Keratinocyte (primary cell): ENCODE data around the gene KEL. TPM values are rescaled to one million over a fixed set of nuclear protein-coding genes. Genes with fewer than 3 reads are reported as not detected.
A peak's percentile ranks its signal among the peaks of the same experiment; 100 is the strongest.

Source experiments
- DNase-seq: peaks from one replicate; pipeline ENCODE4 v3.0.0-alpha.2; 2011; ENCODE audit warnings: low read depth, missing footprints, low spot score
- FAIRE-seq: peaks from 2 replicates; lab custom pipeline; 2011; peaks lifted over from hg19 to GRCh38; lab: Jason Lieb, UNC
- H2AFZ ChIP-seq: 2 replicates; pipeline ENCODE4 v1.6.0; 2012; ENCODE audit warnings: low read length, control low read depth, inconsistent platforms; ENCODE audit not compliant: control insufficient read depth
- H3K27ac ChIP-seq: 2 replicates; pipeline ENCODE4 v1.5.1; 2011; ENCODE audit warnings: low read length; ENCODE audit not compliant: control insufficient read depth, insufficient read depth
- H3K27me3 ChIP-seq: 3 replicates; pipeline ENCODE4 v1.6.0; 2011; ENCODE audit warnings: low read length; ENCODE audit not compliant: control insufficient read depth, insufficient read depth; ENCODE audit errors: extremely low read depth
- H3K36me3 ChIP-seq, 2 experiments: 2 replicates in 1 of 2; 3 replicates in 1 of 2; pipeline ENCODE4 v1.5.1; 2011; ENCODE audit warnings: low read length in 2 of 2, mild to moderate bottlenecking in 1 of 2; ENCODE audit not compliant: control insufficient read depth in 2 of 2, insufficient read depth in 2 of 2; ENCODE audit errors: extremely low read depth in 1 of 2
- H3K4me1 ChIP-seq: 3 replicates; pipeline ENCODE4 v1.5.1; 2011; ENCODE audit warnings: low read length; ENCODE audit not compliant: control insufficient read depth, insufficient read depth; ENCODE audit errors: extremely low read depth
- H3K4me2 ChIP-seq: 3 replicates; pipeline ENCODE4 v1.6.0; 2011; ENCODE audit warnings: low read depth, low read length; ENCODE audit not compliant: control insufficient read depth, insufficient read depth; ENCODE audit errors: extremely low read depth
- H3K4me3 ChIP-seq, 3 experiments: fragments of 200-600 bp in 1 of 3; sonication (generic) in 1 of 3; 2 replicates in 2 of 3; 3 replicates in 1 of 3; pipeline ENCODE4 v1.5.1; 2011 to 2016; ENCODE audit warnings: low read length in 3 of 3, mild to moderate bottlenecking in 3 of 3, control low read depth in 2 of 3, inconsistent platforms in 1 of 3, low read depth in 1 of 3, mixed read lengths in 1 of 3, mixed run types in 1 of 3, moderate library complexity in 1 of 3; ENCODE audit not compliant: control insufficient read depth in 2 of 3, insufficient read depth in 2 of 3; ENCODE audit errors: extremely low read depth in 1 of 3
- H3K79me2 ChIP-seq: 2 replicates; pipeline ENCODE4 v1.6.0; 2012; ENCODE audit warnings: low read length; ENCODE audit not compliant: control insufficient read depth, insufficient read depth
- H3K9ac ChIP-seq: 3 replicates; pipeline ENCODE4 v1.6.0; 2011; ENCODE audit warnings: low read length; ENCODE audit not compliant: control insufficient read depth, insufficient read depth; ENCODE audit errors: extremely low read depth
- H3K9me1 ChIP-seq: 3 replicates; pipeline ENCODE4 v1.6.0; 2011; ENCODE audit warnings: low read length; ENCODE audit not compliant: control insufficient read depth, insufficient read depth; ENCODE audit errors: extremely low read depth
- H3K9me3 ChIP-seq: 2 replicates; pipeline ENCODE4 v1.5.1; 2012; ENCODE audit warnings: low read depth, low read length; ENCODE audit not compliant: control insufficient read depth
- H4K20me1 ChIP-seq: 3 replicates; pipeline ENCODE4 v1.6.0; 2011; ENCODE audit warnings: low read length; ENCODE audit not compliant: control insufficient read depth, insufficient read depth; ENCODE audit errors: extremely low read depth
- CTCF ChIP-seq, 3 experiments: IDR thresholded peaks in 1 of 3; conservative IDR thresholded peaks in 1 of 3; optimal IDR thresholded peaks in 1 of 3; 2 replicates in 2 of 3; 3 replicates in 1 of 3; pipeline versions ENCODE3 to v1.5.1; 2011; ENCODE audit warnings: low read length in 3 of 3, mild to moderate bottlenecking in 3 of 3, moderate library complexity in 2 of 3, control low read depth in 1 of 3, inconsistent platforms in 1 of 3; ENCODE audit not compliant: insufficient read depth in 2 of 3; ENCODE audit errors: extremely low read depth in 1 of 3
- EZH2 ChIP-seq: IDR thresholded peaks from one replicate; pipeline ENCODE4 v1.6.1; 2012; ENCODE audit warnings: inconsistent platforms, mild to moderate bottlenecking, low read length, moderate library complexity
- dilution Hi-C: fragments of 300-500 bp; cut with MboI; formaldehyde crosslinking; loops from one replicate; pipeline ENCODE4 v1.7.0; 2020; ENCODE audit warnings: low sequenced_read_pairs; ENCODE audit not compliant: extremely low pct_ligation_motif_present
- polyA plus RNA-seq, 5 experiments: library from polyadenylated mRNA; depleted of rRNA in 3 of 5; stranded (reverse) in 3 of 5; stranded (forward) in 1 of 5; unstranded in 1 of 5; fragments of >200 nt; gene quantifications; 1 replicate in 1 of 5; 2 replicates in 3 of 5; 3 replicates in 1 of 5; pipeline versions ENCODE4 v1.2.1 to v1.2.3, GENCODE V29; 2011 to 2012; ENCODE audit warnings: missing spikeins in 2 of 5, low read depth in 1 of 5, low replicate concordance in 1 of 5

KEL gene
- polyA plus RNA-seq, 1 donor (not counting 4 experiments of a cell fraction or from before 2014, with no cell fraction given): 0.09 TPM

- Histone ChIP-seq H4K20me1 (no peaks in the 10 kb centered on the region), H3K27me3 (no peaks in the 10 kb centered on the region), H3K4me2 (no peak overlapping the region), H3K9ac (no peak overlapping the region), H3K27ac (no peak overlapping the region), H3K79me2 (no peaks in the 10 kb centered on the region), H3K9me3 (no peaks in the 10 kb centered on the region), H2AFZ (no peak overlapping the region), H3K4me1 (no peaks in the 10 kb centered on the region), H3K9me1 (no peaks in the 10 kb centered on the region), H3K4me3 (no peak overlapping the region), H3K36me3 (no peaks in the 10 kb centered on the region)
- TF ChIP-seq CTCF (optimal IDR thresholded peaks at IDR 0.05 in 1 of 3, IDR thresholded peaks at IDR 0.05 in 1 of 3, conservative IDR thresholded peaks at IDR 0.05 in 1 of 3; ENCODE audit: extremely low read depth in 1 of 3, insufficient read depth in 2 of 3, low read length in 3 of 3) (peak in 1 of 3 experiments; percentile 23), EZH2 (no peak)
- no peak for FAIRE-seq
- DNase-seq: no peak
- dilution Hi-C loops: no loop called here
Measured at GRCh38 chr7:142925413-142925812, 36.8 kb downstream of the KEL start.

GRCh38 chr7:142923391-142923790 is 38.8 kb downstream of the KEL start:
- Histone ChIP-seq H3K9ac (no peak overlapping the region), H3K4me2 (no peak overlapping the region), H3K79me2 (no peaks in the 10 kb centered on the region), H3K27ac (no peak overlapping the region), H3K9me1 (no peaks in the 10 kb centered on the region), H3K9me3 (no peaks in the 10 kb centered on the region), H4K20me1 (no peaks in the 10 kb centered on the region), H3K4me1 (no peaks in the 10 kb centered on the region), H3K36me3 (no peaks in the 10 kb centered on the region), H2AFZ (no peak overlapping the region), H3K27me3 (no peaks in the 10 kb centered on the region), H3K4me3 (no peak overlapping the region)
- FAIRE-seq (no peak), DNase-seq (no peak)
- TF ChIP-seq EZH2 (no peak), CTCF (optimal IDR thresholded peaks at IDR 0.05 in 1 of 3, IDR thresholded peaks at IDR 0.05 in 1 of 3, conservative IDR thresholded peaks at IDR 0.05 in 1 of 3; ENCODE audit: extremely low read depth in 1 of 3, insufficient read depth in 2 of 3, low read length in 3 of 3) (no peak)
- dilution Hi-C loops: no loop called here
